Measurements from ENCODE around the gene RHAG. TPM values are rescaled to one million over a fixed set of nuclear protein-coding genes. Genes with fewer than 3 reads are reported as not detected.
"Not testable (repeated sequence)": the region's sequence is repeated elsewhere in the genome, so short reads cannot be mapped to it uniquely, and the experiment has no call there.

The RHAG gene
- total RNA-seq, 1 experiment from 2014 or later, result not detected

DNA sequence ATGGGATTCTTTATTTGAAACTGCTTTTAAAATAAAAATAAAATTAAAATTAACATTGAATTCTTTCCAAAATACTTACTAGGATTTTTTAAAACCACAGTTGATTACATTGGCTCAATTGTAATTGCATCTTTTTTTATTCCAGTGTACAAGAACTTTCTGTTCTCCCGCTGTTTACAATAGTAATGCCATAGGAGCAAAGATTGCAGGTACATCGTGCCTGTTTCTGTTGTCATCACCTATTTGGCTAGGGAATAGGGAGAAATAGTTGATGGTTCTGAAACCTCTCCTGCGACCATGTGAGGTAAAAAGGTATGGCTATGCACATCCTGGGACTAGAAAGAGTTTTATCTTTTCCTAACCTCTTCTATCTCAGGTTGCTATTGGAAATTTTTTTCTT lies 28.2 kb upstream of the RHAG start:
- no TSS peak for BruUV-seq (replicated peaks)
- H3K4me3 ChIP-seq (ENCODE audit: low read length), result no peak overlapping the region
- H4K20me1 ChIP-seq (ENCODE audit: low read length), result no peaks in the 10 kb centered on the region
- CTCF ChIA-PET, result no interaction called here
- no peaks in the 10 kb centered on the region for H3K36me3 ChIP-seq (ENCODE audit: low read depth, low read length)
- H3K9me2 ChIP-seq (replicated peaks; ENCODE audit: low read length), result no peaks in the 10 kb centered on the region
- peaks cover 6% of the 10 kb centered on the region for H3F3A ChIP-seq (ENCODE audit: low read length, unreplicated experiment)
- no peak overlapping the region for H3K27ac ChIP-seq (ENCODE audit: low read length)
- POLR2A ChIA-PET (ENCODE audit: unreplicated experiment), result no interaction called here
- no peak overlapping the region for H3K4me2 ChIP-seq (ENCODE audit: low read length)
- H3K9me3 ChIP-seq (ENCODE audit: low read length), result no peaks in the 10 kb centered on the region
- no peak for TF ChIP-seq EZH2phosphoT487 (IDR thresholded peaks at IDR 0.05; ENCODE audit: borderline replicate concordance, low read length)
- no peak for TF ChIP-seq CTCF (conservative IDR thresholded peaks at IDR 0.05; ENCODE audit: low read depth, low read length)
- no peak for TF ChIP-seq EZH2 (IDR thresholded peaks at IDR 0.05; ENCODE audit: low read length, unreplicated experiment)
- no peak for ATAC-seq
- H3K4me1 ChIP-seq (ENCODE audit: insufficient read depth, low read length), result peaks cover 25% of the 10 kb centered on the region
- DNase-seq, result no peak
- no peak overlapping the region for H2AFZ ChIP-seq (ENCODE audit: low read length)
- no peaks in the 10 kb centered on the region for H3K27me3 ChIP-seq (ENCODE audit: low read length)
- no peak overlapping the region for H3K9ac ChIP-seq (ENCODE audit: low read length)
- intact Hi-C loops (cut with micrococcal nuclease), result no loop called here
- no peaks in the 10 kb centered on the region for H3K79me2 ChIP-seq (ENCODE audit: low read length)

DNA sequence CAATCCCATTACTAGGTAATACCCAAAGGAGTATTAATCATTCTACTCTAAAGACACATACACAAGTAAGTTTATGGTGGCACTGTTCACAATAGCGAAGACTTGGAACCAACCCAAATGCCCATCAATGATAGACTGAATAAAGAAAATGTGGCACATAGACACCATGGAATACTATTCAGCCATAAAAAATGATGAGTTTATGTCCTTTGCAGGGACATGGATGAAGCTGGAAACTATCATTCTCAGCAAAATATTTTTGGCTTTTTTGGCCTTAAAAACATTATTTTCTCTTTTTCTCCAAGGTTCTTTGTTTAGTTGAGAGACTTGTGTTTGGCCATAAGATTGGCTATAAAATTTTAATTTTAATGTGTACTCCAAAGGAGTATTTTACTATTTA lies 27.4 kb upstream of the RHAG start:
- POLR2A ChIA-PET (ENCODE audit: unreplicated experiment), result not testable (repeated sequence)

GRCh38 chr6:49662892-49663261 lies 26.2 kb upstream of the RHAG start:
- Histone ChIP-seq H3K9me3 (ENCODE audit: low read length) (no peaks in the 10 kb centered on the region), H3K4me1 (ENCODE audit: insufficient read depth, low read length) (peaks cover 12% of the 10 kb centered on the region), H3F3A (ENCODE audit: low read length, unreplicated experiment) (peaks cover 5% of the 10 kb centered on the region), H3K9ac (ENCODE audit: low read length) (no peak overlapping the region), H3K36me3 (ENCODE audit: low read depth, low read length) (no peaks in the 10 kb centered on the region), H3K27me3 (ENCODE audit: low read length) (no peaks in the 10 kb centered on the region), H2AFZ (ENCODE audit: low read length) (no peak overlapping the region), H4K20me1 (ENCODE audit: low read length) (no peaks in the 10 kb centered on the region), H3K79me2 (ENCODE audit: low read length) (no peaks in the 10 kb centered on the region), H3K4me3 (ENCODE audit: low read length) (no peak overlapping the region), H3K27ac (ENCODE audit: low read length) (no peak overlapping the region), H3K9me2 (replicated peaks; ENCODE audit: low read length) (no peaks in the 10 kb centered on the region), H3K4me2 (ENCODE audit: low read length) (no peak overlapping the region)
- ChIA-PET CTCF (no interaction called here), POLR2A (ENCODE audit: unreplicated experiment) (no interaction called here)
- ATAC-seq, result peak; percentile 48; the same call in 1 of the 2 replicates
- BruUV-seq (replicated peaks), result no TSS peak
- DNase-seq, result peak; percentile 8
- TF ChIP-seq EZH2 (IDR thresholded peaks at IDR 0.05; ENCODE audit: low read length, unreplicated experiment) (no peak), EZH2phosphoT487 (IDR thresholded peaks at IDR 0.05; ENCODE audit: borderline replicate concordance, low read length) (no peak), CTCF (conservative IDR thresholded peaks at IDR 0.05; ENCODE audit: low read depth, low read length) (no peak)
- intact Hi-C loops (cut with micrococcal nuclease), result no loop called here

More for the DNA sequence above, 27.4 kb upstream of the RHAG start:
- BruUV-seq (replicated peaks); H3K27ac ChIP-seq (ENCODE audit: low read length); H3K9me3 ChIP-seq (ENCODE audit: low read length); CTCF ChIA-PET; H3K36me3 ChIP-seq (ENCODE audit: low read depth, low read length); H3K79me2 ChIP-seq (ENCODE audit: low read length); H3K27me3 ChIP-seq (ENCODE audit: low read length); H4K20me1 ChIP-seq (ENCODE audit: low read length); intact Hi-C loops (cut with micrococcal nuclease); ATAC-seq; H2AFZ ChIP-seq (ENCODE audit: low read length); DNase-seq; H3K4me3 ChIP-seq (ENCODE audit: low read length); H3F3A ChIP-seq (ENCODE audit: low read length, unreplicated experiment); H3K4me2 ChIP-seq (ENCODE audit: low read length); H3K9me2 ChIP-seq (replicated peaks; ENCODE audit: low read length); H3K9ac ChIP-seq (ENCODE audit: low read length): not testable (repeated sequence)
- peaks cover 24% of the 10 kb centered on the region for H3K4me1 ChIP-seq (ENCODE audit: insufficient read depth, low read length)

All from PC-3 (cell line).